GM12872 (cell line): Measurements from ENCODE around the gene NHLRC3.

Experiments used
- CTCF ChIP-seq: IDR thresholded peaks from 3 replicates; pipeline ENCODE4 v1.5.1; 2011; ENCODE audit warnings: low read depth, mild to moderate bottlenecking, low read length, moderate library complexity; ENCODE audit not compliant: insufficient read depth

Gene NHLRC3

GRCh38 chr13:39016787-39017186 is 21.5 kb upstream of the NHLRC3 start:
- peak; percentile 67 for TF ChIP-seq CTCF

DNA sequence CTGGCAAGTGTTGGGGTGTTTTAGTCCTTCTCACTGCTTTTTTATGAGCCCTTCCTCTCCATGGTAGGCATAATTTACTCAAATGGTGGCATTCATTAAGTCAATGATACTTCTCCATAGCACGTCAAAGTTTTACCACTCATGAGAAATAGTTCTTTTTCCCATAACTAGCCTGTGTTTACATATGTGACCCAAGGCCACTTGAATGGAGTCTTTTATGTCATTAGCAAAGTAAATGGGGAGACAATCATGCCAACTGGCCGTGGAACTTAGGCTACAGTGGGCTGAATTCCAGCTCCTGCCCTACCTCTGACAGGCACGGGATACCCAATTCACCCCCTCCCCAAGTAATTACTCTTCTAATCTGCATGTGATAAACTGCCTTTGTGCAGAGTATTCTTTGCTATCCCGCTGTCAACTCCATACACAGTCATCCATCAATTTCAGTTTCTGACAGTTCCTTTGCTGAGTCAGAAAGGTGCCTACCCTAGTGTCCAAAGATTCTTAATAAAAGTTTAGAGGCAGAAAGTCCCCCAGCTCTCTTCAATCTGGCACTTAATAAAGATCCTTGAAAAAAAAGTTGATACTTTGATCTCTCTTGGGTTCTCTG is 17.3 kb upstream of the NHLRC3 start:
- TF ChIP-seq CTCF: no peak

DNA sequence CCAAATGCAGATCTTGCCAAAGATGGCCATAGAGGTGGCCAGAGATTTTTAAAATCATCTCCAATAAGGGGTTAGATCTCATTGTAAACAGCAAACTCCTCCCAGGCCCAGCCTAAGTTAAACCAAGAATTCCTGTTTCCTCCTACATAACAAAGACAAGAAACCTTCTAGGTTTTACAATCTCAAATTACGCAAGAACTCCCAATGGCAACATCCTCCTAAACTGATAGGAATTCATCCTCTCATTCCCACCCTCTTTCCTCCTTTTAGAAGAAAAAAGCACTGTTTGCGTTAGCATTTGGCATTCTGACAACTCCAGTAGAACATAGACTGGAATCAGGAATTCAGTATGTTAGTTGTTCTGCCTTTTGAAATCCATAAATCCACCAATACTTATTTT is 14.9 kb upstream of the NHLRC3 start:
- no peak for TF ChIP-seq CTCF

GRCh38 chr13:39023761-39024160 is 14.5 kb upstream of the NHLRC3 start:
- TF ChIP-seq CTCF: no peak

- no peak for TF ChIP-seq CTCF
Measured at GRCh38 chr13:39025433-39025839, 12.8 kb upstream of the NHLRC3 start.

GRCh38 chr13:39032150-39032549 is 6.1 kb upstream of the NHLRC3 start:
- TF ChIP-seq CTCF: no peak

- no peak for TF ChIP-seq CTCF
Measured at GRCh38 chr13:39034085-39034484, 4.2 kb upstream of the NHLRC3 start.
